Measurements from ENCODE around the gene SOS1. TPM values are rescaled to one million over a fixed set of nuclear protein-coding genes. Genes with fewer than 3 reads are reported as not detected.

SOS1 gene
- total RNA-seq, 1 experiment from 2014 or later, result 16.8 TPM

GRCh38 chr2:39119732-39120520 is 925 bp downstream of the SOS1 start:
- peak; percentile 62 for DNase-seq (ENCODE audit: low read depth, low spot score)
- in situ Hi-C loops (cut with HindIII; ENCODE audit: low pct_unique_long_range_greater_than_20kb, low sequenced_read_pairs), result no loop called here

DNA sequence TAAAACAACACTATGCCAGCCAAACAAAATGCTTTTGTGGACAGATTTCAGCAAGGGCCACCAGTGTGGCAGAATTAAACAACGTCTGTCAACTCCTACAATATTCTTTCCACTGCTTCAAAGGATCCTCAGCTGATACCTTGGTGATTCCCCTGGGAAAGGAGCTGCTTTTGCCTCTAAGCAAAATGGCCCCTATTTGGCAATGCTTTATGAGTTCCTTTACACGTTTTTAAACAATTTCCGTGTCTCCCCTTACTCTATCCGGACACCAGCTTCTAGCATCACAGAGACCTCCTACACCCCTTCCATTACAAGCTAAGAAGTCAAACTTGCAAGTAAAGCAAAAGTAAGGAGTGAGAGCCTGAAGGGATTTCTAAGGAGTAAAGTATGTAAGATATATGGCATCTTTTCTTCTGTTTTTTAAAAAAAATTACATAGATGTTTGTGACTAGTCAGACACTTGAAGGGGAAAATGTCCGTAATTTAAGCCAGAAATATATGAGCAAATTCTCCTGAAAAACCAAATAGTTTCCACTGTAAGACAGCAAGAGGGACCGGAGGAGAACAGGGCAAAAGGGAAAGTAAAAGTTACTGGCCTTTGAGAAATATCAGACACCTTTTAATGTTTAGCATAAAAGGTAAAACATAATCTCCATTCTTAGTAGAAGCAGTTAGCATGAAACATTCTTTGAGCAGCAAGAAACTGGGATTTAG is 1.9 kb downstream of the SOS1 start:
- in situ Hi-C loops (cut with HindIII; ENCODE audit: low pct_unique_long_range_greater_than_20kb, low sequenced_read_pairs), result no loop called here
- DNase-seq (ENCODE audit: low read depth, low spot score), result peak; percentile 56

GRCh38 chr2:39115556-39115955 is 5.3 kb downstream of the SOS1 start:
- in situ Hi-C loops (cut with HindIII; ENCODE audit: low pct_unique_long_range_greater_than_20kb, low sequenced_read_pairs), result no loop called here
- DNase-seq (ENCODE audit: low read depth, low spot score), result no peak

GRCh38 chr2:39114771-39115170 is 6.1 kb downstream of the SOS1 start:
- DNase-seq (ENCODE audit: low read depth, low spot score), result no peak
- in situ Hi-C loops (cut with HindIII; ENCODE audit: low pct_unique_long_range_greater_than_20kb, low sequenced_read_pairs), result no loop called here

GRCh38 chr2:39109537-39109936 is 11.3 kb downstream of the SOS1 start:
- in situ Hi-C loops (cut with HindIII; ENCODE audit: low pct_unique_long_range_greater_than_20kb, low sequenced_read_pairs), result no loop called here
- no peak for DNase-seq (ENCODE audit: low read depth, low spot score)

DNA sequence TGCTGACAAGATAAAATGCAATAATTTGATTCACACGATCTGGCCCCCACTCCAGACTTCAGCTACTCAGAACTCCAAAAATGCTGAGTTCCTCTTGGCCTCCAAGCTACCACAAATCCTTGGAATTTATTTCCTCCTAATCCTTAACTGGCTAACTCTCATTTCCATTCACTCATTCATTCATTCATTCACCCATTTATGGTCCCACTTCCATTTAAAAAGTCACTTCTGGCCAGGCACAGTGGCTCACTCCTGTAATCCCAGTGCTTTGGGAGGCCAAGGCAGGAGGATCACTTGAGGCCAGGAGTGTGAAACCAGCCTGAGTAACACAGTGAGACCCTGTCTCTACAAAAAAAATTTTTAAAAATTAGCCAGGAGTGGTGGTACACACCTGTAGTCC is 12.5 kb downstream of the SOS1 start:
- DNase-seq (ENCODE audit: low read depth, low spot score), result no peak
- in situ Hi-C loops (cut with HindIII; ENCODE audit: low pct_unique_long_range_greater_than_20kb, low sequenced_read_pairs), result no loop called here

DNA sequence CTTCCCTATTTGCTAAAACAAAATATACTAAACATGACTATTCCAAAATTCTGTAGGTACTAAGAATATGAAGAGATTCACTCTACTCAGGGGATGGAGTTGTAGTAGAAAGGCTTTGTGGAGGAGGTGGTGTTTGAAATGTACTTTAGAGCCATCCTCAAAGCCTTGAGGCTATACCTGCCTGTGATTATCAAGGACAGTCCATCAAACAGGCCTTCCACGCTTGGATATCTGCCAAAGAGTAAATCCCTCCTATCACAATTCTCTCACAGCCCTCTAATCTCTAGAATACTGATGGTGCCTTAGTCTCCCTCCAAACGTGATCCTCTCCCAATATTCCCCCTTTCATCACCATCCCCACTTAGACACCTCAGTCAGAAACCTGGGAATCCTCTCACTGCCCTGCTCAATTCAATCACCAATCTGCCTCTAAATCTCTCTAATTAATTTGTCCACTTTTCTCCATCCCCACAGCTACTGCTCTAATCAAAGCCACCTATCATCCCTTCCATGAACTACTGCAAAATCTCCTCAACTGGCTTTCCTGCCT is 13.1 kb downstream of the SOS1 start:
- in situ Hi-C loops (cut with HindIII; ENCODE audit: low pct_unique_long_range_greater_than_20kb, low sequenced_read_pairs), result no loop called here
- no peak for DNase-seq (ENCODE audit: low read depth, low spot score)

GRCh38 chr2:39107156-39107555 is 13.7 kb downstream of the SOS1 start:
- peak; percentile 28 for DNase-seq (ENCODE audit: low read depth, low spot score)
- in situ Hi-C loops (cut with HindIII; ENCODE audit: low pct_unique_long_range_greater_than_20kb, low sequenced_read_pairs), result no loop called here

GRCh38 chr2:39099870-39100728 is 20.8 kb downstream of the SOS1 start:
- DNase-seq (ENCODE audit: low read depth, low spot score), result no peak
- in situ Hi-C loops (cut with HindIII; ENCODE audit: low pct_unique_long_range_greater_than_20kb, low sequenced_read_pairs), result no loop called here

DNA sequence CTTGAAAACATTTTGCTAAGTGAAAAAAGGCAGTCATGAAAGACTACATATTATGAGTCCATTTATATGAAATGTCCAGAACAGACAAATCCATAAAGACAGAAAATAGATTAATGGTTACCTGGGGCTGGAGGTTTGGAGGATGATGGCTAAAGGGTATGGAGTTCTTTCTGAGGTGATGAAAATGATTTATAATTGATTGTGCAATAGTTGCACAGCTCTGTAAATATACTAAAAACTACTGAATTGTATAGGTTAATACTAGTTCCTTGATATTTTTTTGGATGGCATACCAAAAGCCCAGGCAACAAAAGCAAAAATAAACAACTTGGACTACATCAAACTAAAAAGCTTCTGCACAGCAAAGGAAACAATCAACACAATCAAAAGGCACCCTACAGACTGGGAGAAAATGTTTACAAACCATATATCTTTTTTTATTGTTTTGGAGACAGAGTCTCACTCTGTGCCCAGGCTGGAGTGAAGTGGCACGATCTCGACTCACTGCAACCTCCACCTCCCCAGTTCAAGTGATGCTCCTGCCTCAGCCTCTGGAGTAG is 21.5 kb downstream of the SOS1 start:
- in situ Hi-C loops (cut with HindIII; ENCODE audit: low pct_unique_long_range_greater_than_20kb, low sequenced_read_pairs), result no loop called here

GRCh38 chr2:39095624-39096023 is 25.2 kb downstream of the SOS1 start:
- no peak for DNase-seq (ENCODE audit: low read depth, low spot score)
- in situ Hi-C loops (cut with HindIII; ENCODE audit: low pct_unique_long_range_greater_than_20kb, low sequenced_read_pairs), result no loop called here

More for the DNA sequence above, 21.5 kb downstream of the SOS1 start:
- no peak for DNase-seq (ENCODE audit: low read depth, low spot score)

GRCh38 chr2:39094717-39095363 is 26.0 kb downstream of the SOS1 start:
- in situ Hi-C loops (cut with HindIII; ENCODE audit: low pct_unique_long_range_greater_than_20kb, low sequenced_read_pairs), result no loop called here
- DNase-seq (ENCODE audit: low read depth, low spot score), result no peak

GRCh38 chr2:39093218-39093898 is 27.5 kb downstream of the SOS1 start:
- in situ Hi-C loops (cut with HindIII; ENCODE audit: low pct_unique_long_range_greater_than_20kb, low sequenced_read_pairs), result no loop called here
- DNase-seq (ENCODE audit: low read depth, low spot score), result no peak

- in situ Hi-C loops (cut with HindIII; ENCODE audit: low pct_unique_long_range_greater_than_20kb, low sequenced_read_pairs), result no loop called here
- DNase-seq (ENCODE audit: low read depth, low spot score), result no peak
Observed at GRCh38 chr2:39091543-39091942, 29.3 kb downstream of the SOS1 start.

GRCh38 chr2:39091063-39091462 is 29.8 kb downstream of the SOS1 start:
- DNase-seq (ENCODE audit: low read depth, low spot score), result no peak
- in situ Hi-C loops (cut with HindIII; ENCODE audit: low pct_unique_long_range_greater_than_20kb, low sequenced_read_pairs), result no loop called here

DNA sequence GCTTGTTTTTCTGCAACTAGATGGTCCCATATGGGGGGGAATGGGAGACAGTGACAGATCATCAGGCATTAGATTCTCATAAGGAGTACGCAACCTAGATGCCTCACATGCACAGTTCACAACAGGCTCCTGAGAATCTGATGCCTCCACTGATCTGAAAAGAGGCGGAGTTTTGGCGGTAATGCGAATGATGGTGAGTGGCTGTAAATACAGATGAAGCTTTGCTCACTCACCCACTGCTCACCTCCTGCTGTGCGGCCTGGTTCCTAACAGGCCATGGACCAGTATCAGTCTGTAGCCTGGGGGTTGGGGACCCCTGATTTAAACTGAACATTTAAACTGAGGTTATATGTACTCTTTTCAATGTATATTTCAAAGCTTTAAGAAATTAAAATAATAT is 40.7 kb downstream of the SOS1 start:
- in situ Hi-C loops (cut with HindIII; ENCODE audit: low pct_unique_long_range_greater_than_20kb, low sequenced_read_pairs), result no loop called here
- no peak for DNase-seq (ENCODE audit: low read depth, low spot score)
